ENCODE results near the gene FHL2. TPM values are rescaled to one million over a fixed set of nuclear protein-coding genes. Genes with fewer than 3 reads are reported as not detected.
A peak's percentile ranks its signal among the peaks of the same experiment; 100 is the strongest.

Gene FHL2
- total and polyA plus RNA-seq, 2 of the 13 experiments (the other 11 are each of a cell fraction or from before 2014, with no cell fraction given): 1.9 to 74.8 TPM

DNA sequence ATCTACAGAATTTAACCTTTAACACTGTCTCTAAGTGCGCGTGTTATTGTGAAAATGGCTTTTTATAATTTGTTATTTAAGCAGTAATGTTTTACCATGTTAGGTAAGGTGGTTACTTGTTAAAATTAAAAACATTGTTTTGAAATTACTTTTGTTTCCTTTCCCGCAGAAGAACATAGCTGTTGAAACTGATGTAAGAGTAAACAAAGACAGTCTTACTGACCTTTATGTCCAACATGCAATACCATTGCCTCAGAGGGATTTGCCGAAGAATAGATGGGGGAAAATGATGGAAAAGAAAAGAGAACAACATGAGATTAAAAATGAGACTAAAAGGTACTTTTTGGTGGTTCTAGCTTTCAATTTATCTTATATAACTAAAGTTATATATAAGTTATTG lies 59.4 kb downstream of the FHL2 start (continued):
- no peak for TF ChIP-seq GRHL1 (CRISPR knock-in tag; conservative IDR thresholded peaks at IDR 0.05)
- TF ChIP-seq ZHX2 (IDR thresholded peaks at IDR 0.05; ENCODE audit: low read depth): no peak
- no peak for TF ChIP-seq ZHX2 (CRISPR knock-in tag; IDR thresholded peaks at IDR 0.05; ENCODE audit: borderline replicate concordance)
- TF ChIP-seq, protein P1, sequence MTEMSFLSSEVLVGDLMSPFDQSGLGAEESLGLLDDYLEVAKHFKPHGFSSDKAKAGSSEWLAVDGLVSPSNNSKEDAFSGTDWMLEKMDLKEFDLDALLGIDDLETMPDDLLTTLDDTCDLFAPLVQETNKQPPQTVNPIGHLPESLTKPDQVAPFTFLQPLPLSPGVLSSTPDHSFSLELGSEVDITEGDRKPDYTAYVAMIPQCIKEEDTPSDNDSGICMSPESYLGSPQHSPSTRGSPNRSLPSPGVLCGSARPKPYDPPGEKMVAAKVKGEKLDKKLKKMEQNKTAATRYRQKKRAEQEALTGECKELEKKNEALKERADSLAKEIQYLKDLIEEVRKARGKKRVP (CRISPR knock-in tag; IDR thresholded peaks at IDR 0.05): peak in 1 of 2 experiments; percentile 76; a peak in 2 of 4 replicates
- TF ChIP-seq, protein P2, sequence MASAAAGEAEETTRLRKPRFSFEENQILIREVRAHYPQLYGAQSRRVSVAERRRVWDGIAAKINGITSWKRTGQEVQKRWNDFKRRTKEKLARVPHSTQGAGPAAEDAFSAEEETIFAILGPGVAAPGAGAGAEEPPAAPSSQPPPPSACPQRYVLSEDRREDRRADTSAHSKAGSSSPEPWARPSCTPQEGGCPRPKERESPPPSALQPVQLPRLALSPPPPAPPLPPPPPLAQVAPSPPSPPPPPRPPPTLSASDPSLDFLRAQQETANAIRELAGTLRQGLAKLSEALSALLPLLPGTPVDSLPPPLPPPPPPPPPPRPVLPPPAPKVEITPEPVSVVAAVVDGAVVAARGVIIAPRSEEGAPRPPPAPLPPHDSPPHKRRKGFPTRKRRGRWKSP (CRISPR knock-in tag; IDR thresholded peaks at IDR 0.05): no peak
- TF ChIP-seq CEBPB (IDR thresholded peaks at IDR 0.05; ENCODE audit: borderline replicate concordance, low read depth, low read length): peak; percentile 44; the same call in 1 of the 2 replicates
- TF ChIP-seq SAP130 (CRISPR knock-in tag; IDR thresholded peaks at IDR 0.05; ENCODE audit: low read depth): peak; percentile 30; the same call in 1 of the 2 replicates
- TF ChIP-seq SOX5 (CRISPR knock-in tag; IDR thresholded peaks at IDR 0.05; ENCODE audit: borderline replicate concordance): 0 out of 2 replicates have a peak, but pooled peaks have one; percentile 5
- TF ChIP-seq SOX13 (IDR thresholded peaks at IDR 0.05): no peak
- peak in 1 of 2 experiments; percentile 36; a peak in 1 of 4 replicates for TF ChIP-seq SOX13 (CRISPR knock-in tag; conservative IDR thresholded peaks at IDR 0.05 in 1 of 2, IDR thresholded peaks at IDR 0.05 in 1 of 2)
- TF ChIP-seq ZNF143 (CRISPR knock-in tag; IDR thresholded peaks at IDR 0.05): no peak
- no peak for TF ChIP-seq ATF1 (CRISPR knock-in tag; IDR thresholded peaks at IDR 0.05)
- TF ChIP-seq GATAD2A (CRISPR knock-in tag; IDR thresholded peaks at IDR 0.05): peak; percentile 50; the same call in 1 of the 2 replicates
- peak; percentile 75 for TF ChIP-seq FOXA3 (CRISPR knock-in tag; IDR thresholded peaks at IDR 0.05)

All from HepG2 (cell line).